ENCODE results near the gene RAB25.
"Not testable (repeated sequence)": the region's sequence is repeated elsewhere in the genome, so short reads cannot be mapped to it uniquely, and the experiment has no call there.

Gene RAB25

DNA sequence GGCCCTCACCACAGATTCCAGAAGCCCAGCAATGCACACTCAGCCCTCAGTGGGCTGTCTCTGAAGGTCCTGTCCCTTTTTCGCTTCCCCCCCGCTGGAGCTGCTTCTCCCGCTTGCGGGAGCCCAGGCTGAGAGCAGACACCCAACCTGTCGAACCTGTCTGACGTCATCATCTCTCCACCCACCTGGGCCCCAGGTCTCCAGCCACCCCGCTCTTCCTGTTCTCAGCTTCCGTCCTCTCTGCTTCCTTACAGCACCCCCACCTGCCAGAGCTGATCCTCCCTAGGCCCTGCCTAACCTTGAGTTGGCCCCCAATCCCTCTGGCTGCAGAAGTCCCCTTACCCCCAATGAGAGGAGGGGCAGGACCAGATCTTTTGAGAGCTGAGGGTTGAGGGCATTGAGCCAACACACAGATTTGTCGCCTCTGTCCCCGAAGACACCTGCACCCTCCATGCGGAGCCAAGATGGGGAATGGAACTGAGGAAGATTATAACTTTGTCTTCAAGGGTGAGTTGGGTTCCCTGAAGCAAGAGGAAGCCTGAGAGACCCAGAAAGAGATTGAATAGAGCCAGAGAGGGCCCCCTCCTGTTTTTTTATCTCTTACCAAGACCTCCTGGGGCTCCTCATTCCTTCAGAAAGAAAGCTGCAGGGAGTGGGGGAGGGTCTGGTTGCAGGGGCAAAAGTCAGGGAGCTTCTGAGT, at the start of gene RAB25:
Gene RAB25 (plus strand): TSS at position 224 of the 700 bp plus-strand sequence. CDS start 241 bp downstream, at position 465.
- no peak for DNase-seq

DNA sequence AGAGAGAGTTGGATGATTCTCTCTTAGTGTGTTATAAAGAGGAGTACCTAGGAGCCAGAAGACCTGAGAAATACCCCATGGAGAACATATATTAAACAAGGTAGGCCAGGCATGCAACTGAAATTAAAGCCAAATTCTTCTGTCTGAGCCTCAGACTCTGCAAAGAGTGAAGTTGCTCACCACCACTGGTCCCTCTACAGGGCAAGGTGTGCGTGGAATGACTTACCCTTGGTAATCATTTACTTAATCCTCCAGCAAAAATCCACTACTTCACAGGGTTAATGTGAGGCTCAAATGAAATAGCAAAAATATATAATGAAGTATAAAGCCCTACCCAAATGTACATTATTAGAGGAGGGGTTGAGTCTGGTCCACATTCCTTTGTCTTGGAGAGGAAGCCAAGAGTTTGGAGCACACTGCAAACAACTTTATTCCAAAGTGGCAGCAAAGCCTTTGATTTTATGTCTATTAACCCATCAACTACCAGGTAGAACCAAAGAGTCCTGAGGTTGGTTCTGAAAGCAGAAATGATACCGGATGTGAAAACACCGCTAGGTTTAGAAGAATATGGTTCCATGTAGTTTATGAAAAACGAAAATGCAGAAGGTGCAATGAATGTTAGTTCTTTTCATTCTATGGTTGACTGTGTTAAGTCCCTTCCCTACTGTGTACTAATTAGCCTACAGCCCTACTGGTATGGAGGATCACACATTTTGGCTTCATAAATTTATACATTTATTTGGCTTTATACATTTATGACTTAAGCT, 48.7 kb upstream of the RAB25 start:
- DNase-seq: no peak
- TF ChIP-seq POLR2A (IDR thresholded peaks at IDR 0.05; ENCODE audit: low read length) (no peak), GATA1 (IDR thresholded peaks at IDR 0.05; ENCODE audit: low read depth, low read length) (no peak)

More for the DNA sequence above, at the start of gene RAB25:
- TF ChIP-seq GATA1 (IDR thresholded peaks at IDR 0.05; ENCODE audit: low read depth, low read length) (no peak), POLR2A (IDR thresholded peaks at IDR 0.05; ENCODE audit: low read length) (no peak)

DNA sequence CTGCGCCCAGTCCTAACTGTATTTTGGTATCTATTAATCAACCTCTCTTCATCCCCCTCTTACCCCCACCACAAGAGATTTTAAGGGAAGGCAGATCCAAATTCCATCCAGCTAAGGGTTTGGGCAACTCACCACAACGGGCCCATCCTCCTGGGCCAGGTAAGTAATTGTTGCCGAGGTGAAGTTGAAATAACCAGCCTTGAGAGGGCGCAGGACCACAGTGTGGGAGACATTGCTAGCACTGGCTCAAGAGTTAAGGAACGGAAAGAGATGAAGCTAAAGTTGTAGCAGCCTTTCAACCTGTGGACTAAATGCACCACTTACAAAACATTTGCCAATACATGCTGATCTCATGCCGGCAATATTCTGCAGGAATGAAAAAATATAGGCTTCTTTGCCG, 46.1 kb upstream of the RAB25 start:
- no peak for TF ChIP-seq GATA1 (IDR thresholded peaks at IDR 0.05; ENCODE audit: low read depth, low read length)
- no peak for TF ChIP-seq POLR2A (IDR thresholded peaks at IDR 0.05; ENCODE audit: low read length)
- no peak for DNase-seq

DNA sequence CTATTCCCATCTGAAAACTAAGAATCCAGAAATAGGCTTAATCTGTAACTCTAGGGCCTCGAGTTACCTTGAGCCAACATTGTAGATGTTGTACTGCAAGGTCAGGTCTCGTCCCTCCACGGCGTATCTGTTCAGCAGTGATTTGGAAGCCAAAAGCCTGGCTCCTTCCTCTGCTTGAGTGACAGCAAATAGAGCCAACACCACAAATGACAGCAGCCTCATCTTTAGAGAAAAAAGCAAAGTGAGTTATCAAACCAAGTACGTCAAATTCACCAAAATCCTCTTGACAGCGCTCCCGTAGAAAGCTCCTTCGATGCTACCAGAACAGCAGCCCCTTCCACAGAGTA, 41.0 kb upstream of the RAB25 start:
- no peak for TF ChIP-seq POLR2A (IDR thresholded peaks at IDR 0.05; ENCODE audit: low read length)
- TF ChIP-seq GATA1 (IDR thresholded peaks at IDR 0.05; ENCODE audit: low read depth, low read length): no peak
- DNase-seq: no peak

DNA sequence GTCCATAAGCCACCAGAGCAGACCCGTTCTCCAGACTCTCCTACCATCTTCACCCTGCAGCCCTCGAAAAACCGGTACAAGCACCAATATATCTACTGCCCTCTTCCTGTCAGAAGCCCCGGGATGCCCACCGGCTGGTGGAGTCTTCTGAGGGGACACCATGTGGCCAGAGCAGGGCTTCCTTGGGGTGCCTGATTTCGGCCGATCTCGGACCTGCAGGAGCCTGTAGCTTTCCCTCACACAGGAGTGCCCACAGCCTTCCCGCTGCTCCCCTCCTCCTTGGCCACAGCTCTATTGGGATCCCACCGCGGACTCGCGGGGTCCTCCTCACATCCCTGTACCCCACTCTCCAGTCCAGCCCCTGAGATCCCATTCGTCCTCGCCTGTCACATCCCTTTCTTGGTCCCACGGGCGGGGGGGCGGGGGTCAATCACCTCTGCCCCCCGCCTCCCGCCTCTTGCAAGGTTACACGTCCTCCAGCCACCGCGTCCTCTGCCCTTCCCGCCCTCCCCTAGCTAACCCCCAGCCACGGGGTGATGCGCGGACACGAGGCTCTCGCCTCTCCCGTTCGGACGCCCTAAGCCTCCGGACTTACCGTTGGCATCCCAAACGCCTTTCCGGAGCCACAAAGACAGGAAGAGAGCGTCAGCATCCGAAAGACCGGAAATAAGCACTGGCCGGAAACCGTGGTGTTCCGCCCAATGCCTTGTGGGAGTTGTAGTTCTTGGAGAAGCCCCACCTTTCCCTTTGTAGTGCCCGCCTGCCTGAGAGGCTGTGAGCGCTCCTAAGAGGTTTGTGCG, 40.5 kb upstream of the RAB25 start, which contains the start of gene SSR2:
Gene SSR2 (minus strand): TSS at position 659 of the 800 bp plus-strand sequence. CDS start 784 bp downstream, outside the sequence.
- DNase-seq: peak; percentile 89 to 92
- TF ChIP-seq GATA1 (IDR thresholded peaks at IDR 0.05; ENCODE audit: low read depth, low read length) (no peak), POLR2A (IDR thresholded peaks at IDR 0.05; ENCODE audit: low read length) (peak; percentile 54)

DNA sequence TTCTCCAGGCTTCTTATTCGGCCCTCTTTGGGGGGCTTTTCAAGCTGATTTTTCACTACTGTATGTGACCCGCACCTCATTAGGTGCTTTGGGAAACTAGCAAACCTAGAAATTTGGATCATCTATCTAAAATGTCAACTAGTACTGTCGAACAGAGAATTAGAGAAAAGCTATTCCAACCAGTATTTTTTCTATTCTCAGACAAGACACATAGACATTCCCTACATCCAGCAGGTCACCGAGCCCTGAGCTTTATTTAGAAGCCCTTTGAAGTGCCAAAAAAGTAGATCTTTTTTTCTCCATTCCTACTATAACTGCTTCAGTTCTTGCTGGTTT, 39.9 kb upstream of the RAB25 start:
- TF ChIP-seq POLR2A (IDR thresholded peaks at IDR 0.05; ENCODE audit: low read length) (no peak), GATA1 (IDR thresholded peaks at IDR 0.05; ENCODE audit: low read depth, low read length) (no peak)
- no peak for DNase-seq

DNA sequence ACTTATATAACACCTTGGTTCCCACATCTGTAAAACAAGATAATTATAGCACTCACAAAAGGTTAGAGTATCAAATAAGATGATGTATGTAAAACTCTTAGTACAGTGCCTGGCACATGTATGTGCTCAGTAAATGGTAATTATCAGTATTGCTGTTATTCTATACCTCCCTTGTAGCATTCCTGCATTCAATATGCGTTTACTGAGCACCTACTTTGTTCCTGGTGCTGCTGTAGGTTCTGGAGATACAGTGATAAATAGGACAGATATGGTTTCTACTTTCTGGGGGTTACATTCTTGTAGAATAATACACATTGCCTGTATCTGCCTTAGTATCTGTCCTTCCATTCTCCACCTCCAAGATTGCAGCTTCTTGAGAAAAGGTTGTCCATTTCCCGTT, 39.0 kb upstream of the RAB25 start:
- no peak for DNase-seq
- TF ChIP-seq POLR2A (IDR thresholded peaks at IDR 0.05; ENCODE audit: low read length): no peak
- TF ChIP-seq GATA1 (IDR thresholded peaks at IDR 0.05; ENCODE audit: low read depth, low read length): no peak

DNA sequence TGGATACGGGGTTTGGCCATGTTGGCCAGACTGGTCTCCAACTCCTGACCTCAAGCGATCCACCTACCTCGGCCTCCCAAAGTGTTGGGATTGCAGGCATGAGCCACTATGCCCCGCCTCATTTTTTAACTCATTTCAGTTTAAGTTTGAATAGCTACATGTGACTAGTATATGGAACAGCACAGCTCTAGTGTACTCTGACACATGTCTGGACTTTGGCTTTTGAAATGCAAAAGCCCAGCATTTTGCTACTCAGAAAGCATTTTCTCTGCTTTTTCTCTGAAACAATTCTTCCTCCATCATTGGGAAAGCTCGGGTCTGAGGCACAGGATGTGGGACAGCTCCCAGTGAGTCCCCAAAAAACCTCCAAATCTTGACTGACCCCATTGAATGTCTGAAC, 36.2 kb upstream of the RAB25 start:
- TF ChIP-seq POLR2A (IDR thresholded peaks at IDR 0.05; ENCODE audit: low read length) (no peak), GATA1 (IDR thresholded peaks at IDR 0.05; ENCODE audit: low read depth, low read length) (no peak)

DNA sequence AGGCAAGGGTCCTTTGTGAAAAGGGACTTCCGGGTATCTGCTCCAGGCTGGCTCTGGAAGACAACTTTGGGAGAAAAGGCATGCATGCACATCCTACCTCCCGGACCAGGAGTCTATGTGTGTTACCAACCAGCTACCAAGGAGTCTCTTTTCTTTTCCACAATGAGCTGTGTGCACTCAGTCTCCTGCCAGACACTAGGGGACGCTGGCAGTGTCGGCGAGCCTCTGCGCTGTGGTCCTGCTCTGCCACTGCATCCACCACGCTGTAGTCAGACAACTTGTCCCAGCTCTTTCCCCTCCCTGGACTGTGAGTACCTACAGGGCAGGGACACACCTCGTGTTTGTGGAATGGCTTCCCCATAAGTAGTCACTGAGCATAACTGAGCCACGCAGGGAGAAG, 35.1 kb upstream of the RAB25 start:
- no peak for TF ChIP-seq POLR2A (IDR thresholded peaks at IDR 0.05; ENCODE audit: low read length)
- TF ChIP-seq GATA1 (IDR thresholded peaks at IDR 0.05; ENCODE audit: low read depth, low read length): no peak
- peak; percentile 29 to 52 for DNase-seq

More for the DNA sequence above, 36.2 kb upstream of the RAB25 start:
- no peak for DNase-seq

DNA sequence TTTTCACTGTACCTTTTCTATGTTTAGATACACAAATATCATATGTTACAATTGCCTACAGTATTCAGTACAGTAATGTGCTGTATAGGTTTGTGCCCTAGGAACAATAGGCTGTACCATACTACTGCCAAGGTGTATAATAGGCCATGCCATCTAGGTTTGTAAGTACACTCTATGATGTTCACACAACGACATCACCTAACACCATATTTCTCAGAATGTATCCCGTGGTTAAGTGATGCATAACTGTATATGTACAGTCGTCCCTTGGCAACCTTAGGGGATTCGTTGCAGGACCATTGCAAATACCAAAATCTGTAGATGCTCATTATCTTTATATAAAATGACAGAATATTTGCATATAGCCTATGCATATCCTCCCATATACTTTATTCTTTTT, 34.4 kb upstream of the RAB25 start:
- DNase-seq: no peak
- TF ChIP-seq POLR2A (IDR thresholded peaks at IDR 0.05; ENCODE audit: low read length) (no peak), GATA1 (IDR thresholded peaks at IDR 0.05; ENCODE audit: low read depth, low read length) (no peak)

DNA sequence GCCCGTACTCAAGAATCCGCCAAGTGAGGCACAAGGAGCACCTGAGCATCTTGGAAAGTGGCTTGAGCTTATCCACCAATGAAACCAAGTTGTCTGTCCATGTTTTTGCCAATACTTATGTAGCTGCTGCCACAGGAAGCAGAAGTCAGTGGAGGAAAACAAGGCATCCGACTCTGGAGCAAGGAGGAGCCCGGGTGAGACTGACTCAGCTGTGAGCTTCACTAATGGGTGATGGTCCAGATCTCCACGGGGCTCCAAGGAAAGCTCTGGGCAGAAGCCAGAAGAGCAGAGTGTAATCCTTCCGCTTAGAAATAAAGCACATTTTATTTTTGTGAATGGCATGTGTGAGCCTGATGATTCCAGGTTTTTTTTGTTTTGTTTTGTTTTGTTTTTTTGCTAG, 27.9 kb upstream of the RAB25 start:
- DNase-seq: no peak
- no peak for TF ChIP-seq GATA1 (IDR thresholded peaks at IDR 0.05; ENCODE audit: low read depth, low read length)

DNA sequence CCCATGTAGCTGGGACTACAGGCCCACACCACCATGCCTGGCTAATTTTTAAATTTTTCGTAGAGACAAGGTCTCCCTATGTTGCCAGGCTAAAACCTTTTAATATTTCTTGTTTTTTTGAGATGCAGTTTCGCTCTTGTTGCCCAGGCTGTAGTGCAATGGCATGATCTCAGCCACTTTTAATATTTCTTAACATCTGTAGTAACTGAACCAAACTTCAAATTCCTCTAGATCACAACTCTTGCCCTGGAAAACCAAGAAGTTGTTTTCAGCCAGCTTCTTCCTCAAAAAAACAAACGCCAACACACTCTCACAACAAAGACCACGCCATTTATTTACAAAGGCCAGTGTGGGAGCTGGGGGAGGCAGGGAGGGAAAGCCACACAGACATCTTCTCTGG, 26.0 kb upstream of the RAB25 start:
- DNase-seq: not testable (repeated sequence)

DNA sequence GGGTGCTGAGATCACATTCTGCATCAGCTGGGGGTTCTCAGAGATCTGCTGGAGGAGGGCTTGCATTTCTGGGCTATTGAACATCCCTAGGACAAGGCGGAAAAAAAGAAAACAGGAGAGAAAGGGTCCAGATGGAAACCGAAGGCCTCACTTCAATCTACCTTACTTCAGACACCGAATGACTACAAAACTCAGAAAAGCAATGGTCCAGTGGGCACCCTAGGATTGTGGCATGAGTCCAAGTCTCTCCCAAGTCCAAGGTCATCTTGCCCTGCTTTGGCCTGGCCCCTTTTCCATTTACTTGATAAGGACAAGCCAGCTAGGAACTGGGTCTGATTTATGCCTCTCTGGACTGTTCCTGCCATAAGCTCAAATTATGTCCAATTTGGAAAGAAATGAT, 18.1 kb upstream of the RAB25 start:
- TF ChIP-seq GATA1 (IDR thresholded peaks at IDR 0.05; ENCODE audit: low read depth, low read length) (no peak), POLR2A (IDR thresholded peaks at IDR 0.05; ENCODE audit: low read length) (no peak)
- no peak for DNase-seq

DNA sequence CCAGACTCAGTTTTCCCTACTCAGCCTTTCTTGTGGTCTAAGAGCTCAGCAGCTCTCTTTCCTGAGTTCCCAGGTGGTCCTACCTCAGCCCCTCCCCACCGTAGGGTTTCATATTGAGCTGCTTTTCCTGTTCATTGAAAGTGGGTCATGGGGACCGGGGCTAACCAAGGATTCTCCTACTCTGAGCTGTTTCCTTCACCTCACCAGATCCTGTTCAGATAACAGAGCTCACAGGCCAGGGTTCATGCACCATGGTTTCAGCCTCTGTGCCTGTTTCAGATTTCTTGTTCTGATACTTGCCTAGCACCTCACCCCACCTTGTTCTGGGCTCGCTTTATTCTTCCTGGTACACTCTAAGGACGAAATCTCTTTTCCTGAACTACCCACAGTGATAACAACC, 15.9 kb upstream of the RAB25 start:
- DNase-seq: no peak
- no peak for TF ChIP-seq GATA1 (IDR thresholded peaks at IDR 0.05; ENCODE audit: low read depth, low read length)
- no peak for TF ChIP-seq POLR2A (IDR thresholded peaks at IDR 0.05; ENCODE audit: low read length)
